Superior temporal gyrus (tissue), 1 donor: ENCODE data around the gene AMOTL1.
A peak's percentile ranks its signal among the peaks of the same experiment; 100 is the strongest.
"Not testable (repeated sequence)": the region's sequence is repeated elsewhere in the genome, so short reads cannot be mapped to it uniquely, and the experiment has no call there.

Experiments used
- DNase-seq: peaks from one replicate; pipeline ENCODE4 v3.0.0-alpha.2; 2016; ENCODE audit errors: extremely low spot score

The AMOTL1 gene

GRCh38 chr11:94794287-94795168, 26.4 kb downstream of the AMOTL1 start:
- no peak for DNase-seq

DNA sequence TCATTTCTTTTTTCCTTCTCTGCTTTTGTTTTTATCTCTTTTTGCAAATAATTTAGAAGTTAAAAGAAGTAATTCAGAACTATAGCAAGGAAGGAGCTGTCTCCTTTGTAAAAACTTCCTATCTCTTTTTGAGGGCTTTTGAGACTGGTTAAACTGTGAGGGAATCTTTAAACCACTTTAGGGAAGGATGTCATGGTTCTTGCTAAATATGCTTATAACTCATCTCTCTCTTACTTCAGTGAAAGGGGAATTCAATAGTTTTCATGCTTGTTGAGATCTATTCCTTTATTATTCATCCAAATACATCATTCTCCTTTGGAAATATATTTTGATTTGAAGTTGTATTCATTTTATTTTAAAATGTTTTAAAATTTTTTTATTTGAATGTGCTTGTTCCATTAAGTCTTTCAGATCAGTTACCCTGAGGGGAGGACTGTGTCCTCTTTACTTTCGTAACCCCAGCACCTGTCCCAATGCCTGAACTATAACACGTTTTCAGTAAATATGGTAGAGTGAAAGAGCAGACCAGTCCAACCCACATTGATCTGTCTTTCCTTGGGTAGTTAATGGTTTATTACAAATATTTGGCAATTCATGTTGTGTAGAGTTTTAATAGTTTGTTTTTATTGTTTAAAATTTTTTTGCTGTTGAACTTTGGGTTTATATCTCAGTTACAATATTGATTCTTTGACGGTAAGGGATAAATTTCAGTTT, 27.5 kb downstream of the AMOTL1 start:
- DNase-seq: no peak

DNA sequence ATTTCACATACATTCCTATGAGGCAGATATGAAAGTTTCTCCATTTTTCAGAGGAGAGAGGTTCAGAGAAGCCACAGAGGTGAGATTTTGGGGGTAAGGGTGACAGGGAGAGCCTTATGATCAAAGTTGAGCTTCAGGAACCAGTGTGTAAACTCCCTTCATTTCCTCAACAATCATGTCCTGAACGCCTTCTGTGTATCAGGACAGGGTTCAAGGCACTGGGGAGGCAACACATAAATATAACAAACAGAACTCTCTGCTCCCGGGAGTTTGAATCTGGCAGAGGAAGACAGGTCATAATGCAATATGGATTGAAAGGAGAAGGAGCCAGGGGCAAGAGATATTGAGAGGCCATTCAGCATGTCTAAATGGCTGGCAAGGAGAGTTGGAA, 28.0 kb downstream of the AMOTL1 start:
- no peak for DNase-seq

DNA sequence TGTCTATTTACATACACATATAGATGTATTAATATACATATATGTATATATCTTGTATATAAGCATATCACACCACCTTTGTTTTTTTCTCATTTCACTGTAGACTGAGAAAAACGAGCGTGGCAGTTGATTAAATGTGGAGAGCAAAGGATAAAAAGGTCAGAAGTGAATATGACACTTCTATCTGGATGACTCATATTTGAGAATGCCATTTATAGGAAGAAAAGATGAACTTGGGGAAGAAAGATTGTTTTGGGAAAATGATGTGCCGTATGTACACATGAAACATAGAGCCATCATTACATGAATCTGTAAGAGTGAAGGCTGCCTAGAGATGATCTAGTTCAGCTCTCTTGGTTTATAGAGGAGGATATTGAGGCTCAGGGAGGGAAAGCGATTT, 28.7 kb downstream of the AMOTL1 start:
- DNase-seq: no peak

DNA sequence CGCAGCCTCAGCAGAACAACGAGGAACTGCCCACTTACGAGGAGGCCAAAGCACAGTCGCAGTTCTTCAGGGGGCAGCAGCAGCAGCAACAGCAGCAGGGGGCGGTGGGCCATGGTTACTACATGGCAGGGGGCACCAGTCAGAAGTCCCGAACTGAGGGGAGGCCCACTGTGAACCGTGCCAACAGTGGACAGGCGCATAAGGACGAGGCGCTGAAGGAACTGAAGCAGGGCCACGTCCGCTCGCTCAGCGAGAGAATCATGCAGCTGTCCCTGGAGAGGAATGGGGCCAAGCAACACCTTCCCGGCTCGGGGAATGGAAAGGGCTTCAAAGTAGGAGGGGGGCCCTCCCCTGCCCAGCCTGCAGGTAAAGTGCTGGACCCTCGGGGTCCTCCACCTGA, 31.6 kb downstream of the AMOTL1 start:
- DNase-seq: no peak

- no peak for DNase-seq
These were observed 32.3 kb downstream of the AMOTL1 start for GRCh38 chr11:94800414-94800813.

DNA sequence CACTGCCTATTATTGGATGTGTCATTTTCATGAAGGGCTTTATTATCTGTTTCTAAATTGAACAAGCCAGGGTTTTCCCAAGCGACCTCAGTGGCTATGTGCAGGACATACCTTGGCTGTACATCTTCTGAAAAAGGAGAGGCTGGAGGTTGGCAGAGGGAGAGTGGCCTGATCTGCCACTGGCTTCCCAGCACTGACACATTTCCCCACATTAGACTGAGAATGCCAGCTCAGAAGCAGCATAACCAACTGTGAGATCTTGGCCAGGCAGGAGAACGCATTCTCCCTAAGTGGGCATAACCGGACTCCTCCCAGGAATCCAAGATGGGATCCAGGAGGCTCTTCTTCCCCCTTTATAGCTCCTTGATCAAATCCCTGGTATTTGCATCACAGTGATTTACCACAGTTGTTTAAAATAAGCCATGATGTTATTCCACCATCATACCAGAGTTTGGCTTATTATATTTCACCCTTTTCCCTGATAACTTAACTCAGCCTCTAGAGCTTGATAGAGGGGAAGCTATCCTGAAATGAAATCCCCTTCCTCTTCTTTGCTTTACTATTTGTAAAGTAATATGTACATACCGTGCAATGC, 33.8 kb downstream of the AMOTL1 start:
- DNase-seq: no peak

DNA sequence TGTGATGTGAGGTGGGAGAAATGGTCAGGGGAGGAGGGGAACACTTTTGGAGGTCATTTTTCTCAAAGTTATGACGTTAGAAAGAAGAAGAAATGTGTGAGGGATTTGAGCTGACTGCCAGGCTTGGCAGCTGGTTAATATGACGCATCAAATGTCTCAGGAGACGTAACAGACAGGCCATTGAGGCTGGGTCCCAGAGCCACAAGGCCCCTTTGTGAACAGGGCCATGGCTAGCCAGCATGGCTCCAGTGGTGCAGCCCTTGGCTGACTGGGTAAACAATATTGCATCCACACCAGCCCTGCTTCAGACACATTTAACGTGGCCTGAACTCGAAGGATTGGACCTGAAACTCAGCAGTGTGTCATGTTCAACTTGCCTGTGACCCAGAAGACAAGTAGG, 34.3 kb downstream of the AMOTL1 start:
- DNase-seq: peak; percentile 51

GRCh38 chr11:94803491-94803890, 35.3 kb downstream of the AMOTL1 start:
- DNase-seq: no peak

- no peak for DNase-seq
These were observed 36.7 kb downstream of the AMOTL1 start for GRCh38 chr11:94804874-94805273.

DNA sequence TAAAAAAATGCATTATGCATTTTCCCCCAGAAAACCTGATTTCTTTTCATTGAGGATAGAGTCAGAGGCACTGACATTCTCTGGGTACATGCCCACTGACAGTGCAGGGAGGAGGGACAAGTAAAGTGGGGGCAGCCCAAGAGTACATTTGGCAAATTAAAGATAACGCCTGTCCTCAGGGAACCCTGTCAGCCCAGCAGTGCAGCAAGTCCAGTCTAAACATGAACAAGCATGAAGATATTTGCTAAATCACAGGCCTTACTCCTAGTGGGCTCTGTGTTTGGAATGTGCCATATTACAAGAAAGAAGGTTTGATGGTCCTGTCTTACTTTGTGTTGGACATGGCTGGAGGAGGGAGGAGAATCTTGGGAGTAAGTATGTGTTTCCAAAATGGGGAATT, 37.9 kb downstream of the AMOTL1 start:
- no peak for DNase-seq

GRCh38 chr11:94806419-94806818, 38.3 kb downstream of the AMOTL1 start:
- DNase-seq: no peak

DNA sequence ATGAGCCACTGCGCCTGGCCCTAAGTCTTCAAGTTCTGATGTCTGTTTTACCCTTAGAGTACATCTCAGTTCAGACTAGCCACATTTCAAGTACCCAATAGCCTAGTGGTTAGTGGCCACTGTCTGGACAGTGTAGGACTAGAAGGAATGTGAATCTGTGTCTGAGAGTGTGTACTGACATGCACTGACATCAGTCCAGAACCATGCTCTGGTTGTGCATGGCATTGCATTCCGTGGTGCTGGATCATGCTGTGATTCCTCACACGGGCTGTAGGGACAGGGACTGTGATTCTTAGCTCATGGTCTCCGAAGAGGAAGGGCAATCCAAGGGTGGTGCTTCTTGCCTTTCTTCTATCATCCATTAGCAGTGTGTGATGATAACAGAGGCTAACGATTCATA, 41.1 kb downstream of the AMOTL1 start:
- DNase-seq: no peak

GRCh38 chr11:94812724-94813720, 44.9 kb downstream of the AMOTL1 start:
- not testable (repeated sequence) for DNase-seq

DNA sequence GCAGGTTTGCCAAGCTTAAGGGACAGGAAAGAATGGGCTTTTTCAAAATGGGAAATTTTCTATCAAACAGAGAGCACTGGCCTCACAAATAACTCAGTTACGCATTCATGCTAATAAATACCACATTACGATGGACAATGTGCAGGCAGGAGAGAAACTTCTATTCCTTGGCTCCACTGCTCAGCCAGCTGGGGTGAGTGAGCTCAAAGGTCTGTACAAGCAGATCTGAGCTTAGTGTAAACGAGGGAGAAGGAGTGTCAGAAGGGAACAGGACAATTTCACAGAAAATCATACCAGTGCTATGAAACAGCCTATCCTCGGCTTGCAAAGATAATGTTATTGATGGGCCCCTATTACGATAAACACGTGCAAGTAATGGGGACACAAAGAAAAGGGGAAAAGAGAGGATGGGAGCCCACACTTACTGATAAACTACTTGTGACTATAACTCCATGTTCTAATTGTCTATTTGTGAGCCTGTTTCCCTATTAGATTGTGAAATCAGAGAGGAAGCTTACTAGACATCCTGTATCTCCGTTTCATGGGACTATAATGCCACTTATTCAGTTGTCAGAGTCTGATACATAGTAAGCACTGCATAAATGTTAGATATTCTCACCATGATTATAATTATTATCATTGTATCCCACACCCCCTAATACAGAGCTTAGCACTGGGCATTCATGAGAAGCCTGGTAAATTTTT, 46.3 kb downstream of the AMOTL1 start:
- DNase-seq: no peak

DNA sequence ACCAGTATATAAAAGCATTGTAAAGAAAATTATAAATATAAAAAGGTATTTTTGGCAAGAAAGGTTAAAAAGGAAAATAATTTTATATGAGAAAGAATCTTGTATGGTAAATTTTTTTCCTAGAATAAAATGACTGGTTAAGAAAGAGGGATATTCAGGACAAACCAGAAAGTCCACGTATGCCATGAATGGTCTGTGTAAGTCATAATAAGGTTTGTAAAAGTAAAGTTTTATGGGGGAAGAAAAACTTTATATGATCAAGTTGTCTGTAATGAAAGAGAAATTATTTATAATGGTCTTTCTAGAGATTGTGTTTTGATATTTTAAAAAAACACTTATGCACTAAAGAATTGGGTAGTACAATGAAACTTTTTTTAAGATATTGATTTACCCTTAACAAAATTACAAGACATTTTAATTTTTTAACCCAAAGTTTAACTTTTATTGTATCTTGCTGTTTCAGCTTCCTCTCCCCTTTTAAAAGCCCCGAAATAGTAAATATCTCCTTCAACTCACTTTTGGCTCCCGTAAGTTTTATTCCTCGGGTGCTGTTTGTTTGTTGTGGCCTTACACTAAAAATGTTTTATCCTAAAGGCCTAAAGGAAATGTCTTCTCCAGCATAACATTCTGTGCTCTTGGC, 47.7 kb downstream of the AMOTL1 start:
- no peak for DNase-seq

- DNase-seq: no peak
These were observed 52.3 kb downstream of the AMOTL1 start for GRCh38 chr11:94820480-94820879.

DNA sequence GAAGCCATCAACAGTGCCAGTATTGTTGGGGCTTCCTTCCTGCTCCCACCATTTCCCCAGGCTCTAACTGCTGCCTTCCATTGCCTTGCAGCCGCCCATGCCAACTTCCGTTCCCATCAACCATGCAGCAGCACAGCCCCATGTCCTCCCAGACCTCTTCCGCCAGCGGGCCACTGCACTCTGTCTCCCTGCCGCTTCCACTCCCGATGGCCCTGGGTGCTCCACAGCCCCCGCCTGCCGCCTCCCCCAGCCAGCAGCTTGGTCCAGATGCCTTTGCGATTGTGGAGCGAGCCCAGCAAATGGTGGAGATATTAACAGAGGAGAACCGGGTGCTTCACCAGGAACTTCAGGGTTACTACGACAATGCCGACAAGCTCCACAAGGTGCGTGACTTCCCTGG, 53.3 kb downstream of the AMOTL1 start:
- no peak for DNase-seq

- DNase-seq: no peak
These were observed 53.9 kb downstream of the AMOTL1 start for GRCh38 chr11:94822080-94822479.

DNA sequence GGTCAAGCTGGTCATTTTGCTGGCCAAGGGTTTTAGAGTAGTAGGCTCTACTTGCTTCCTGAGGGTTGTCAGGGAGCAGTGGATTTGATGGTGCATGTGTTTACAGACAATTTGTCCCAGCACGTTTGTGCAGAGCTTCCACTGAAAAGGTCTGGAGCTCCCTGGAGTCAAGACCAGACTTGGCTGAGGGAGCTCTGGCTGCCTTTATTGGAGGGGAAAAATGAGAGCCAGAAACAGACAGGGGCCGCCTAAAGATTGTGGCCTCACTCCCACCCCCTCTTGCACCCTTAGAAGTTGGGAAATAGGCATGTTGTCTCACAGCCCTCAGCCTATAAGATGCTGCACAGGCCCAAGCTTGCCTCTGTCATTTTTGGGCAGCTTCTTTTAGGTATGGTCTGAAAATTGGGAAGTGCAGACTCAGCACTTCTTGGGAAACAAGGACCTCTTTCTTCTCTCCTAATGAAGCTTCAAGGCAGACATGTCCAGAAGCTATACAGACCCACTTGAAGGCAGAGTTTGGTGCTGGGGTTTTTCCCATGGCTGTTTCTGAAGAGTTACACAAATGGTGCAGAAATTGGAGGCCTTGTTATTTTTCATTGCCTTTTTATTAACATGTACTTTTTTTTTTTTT, 55.1 kb downstream of the AMOTL1 start:
- no peak for DNase-seq
